ENCODE measurements around the gene MPO.

The MPO gene

DNA sequence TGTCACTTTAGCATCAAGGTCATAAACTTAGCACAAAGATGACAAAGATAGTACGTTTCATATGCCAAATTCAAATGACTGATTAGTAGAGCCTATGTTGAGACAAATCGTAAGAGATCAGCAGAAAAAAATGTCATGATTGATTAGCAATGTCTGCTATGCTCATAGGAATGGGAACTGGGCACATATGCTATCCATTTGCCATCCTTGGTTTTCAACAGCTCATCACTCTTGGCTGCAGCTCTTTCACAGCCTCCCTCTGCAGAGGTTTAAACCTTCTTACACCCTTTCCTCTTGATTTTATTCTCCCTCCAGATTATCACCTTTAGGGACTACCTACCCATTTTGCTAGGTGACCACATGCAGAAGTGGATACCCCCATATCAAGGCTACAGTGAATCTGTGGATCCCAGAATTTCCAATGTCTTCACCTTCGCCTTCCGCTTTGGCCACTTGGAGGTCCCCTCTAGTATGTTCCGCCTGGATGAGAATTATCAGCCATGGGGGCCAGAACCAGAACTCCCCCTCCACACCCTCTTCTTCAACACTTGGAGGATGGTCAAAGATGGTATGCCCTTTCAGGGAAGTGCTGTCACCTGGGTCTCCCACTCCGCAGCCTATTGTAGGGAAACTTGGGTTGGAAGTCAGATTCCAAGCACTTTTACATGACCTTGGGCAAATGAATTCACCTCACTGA, 16.2 kb downstream of the MPO start:
- DNase-seq (ENCODE audit: low read depth), result no peak

DNA sequence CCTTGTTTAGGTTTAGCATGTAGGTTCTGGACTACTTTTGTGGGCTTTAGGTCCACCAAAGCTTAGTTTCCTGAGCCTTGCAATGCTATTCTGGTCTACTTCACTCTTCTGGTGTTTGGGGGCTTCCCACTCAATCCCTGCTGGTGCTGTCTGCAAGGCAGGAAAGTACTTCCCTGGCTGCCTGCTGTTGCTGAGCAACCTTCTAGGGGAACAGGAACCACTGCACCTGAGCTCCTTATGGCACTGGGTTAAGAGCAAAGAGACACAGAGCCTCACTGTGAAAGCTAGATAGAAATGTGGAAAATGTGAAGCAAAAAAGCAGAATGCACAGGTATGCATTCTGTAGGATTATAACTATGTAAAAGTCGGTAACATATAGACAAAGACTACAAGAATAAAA, 17.0 kb downstream of the MPO start:
- DNase-seq (ENCODE audit: low read depth), result no peak

DNA sequence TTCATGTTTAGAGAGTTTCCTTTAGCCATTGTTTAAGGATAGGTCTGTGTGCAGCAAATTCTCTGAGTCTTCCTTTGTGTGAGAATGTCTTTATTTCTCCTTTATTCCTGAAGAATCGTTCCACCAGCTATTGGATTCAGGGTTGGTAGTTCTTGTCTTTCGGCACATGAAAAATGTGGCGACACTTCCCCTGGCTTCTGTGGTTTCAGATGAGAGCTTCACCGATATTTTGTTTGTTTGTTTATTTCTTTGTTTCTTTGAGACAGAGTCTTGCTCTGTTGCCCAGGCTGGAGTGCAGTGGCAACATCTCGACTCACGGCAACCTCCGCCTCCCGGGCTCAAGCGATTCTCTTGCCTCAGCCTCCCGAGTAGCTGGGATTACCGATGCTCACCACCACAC, 18.6 kb downstream of the MPO start:
- no peak for DNase-seq (ENCODE audit: low read depth)

DNA sequence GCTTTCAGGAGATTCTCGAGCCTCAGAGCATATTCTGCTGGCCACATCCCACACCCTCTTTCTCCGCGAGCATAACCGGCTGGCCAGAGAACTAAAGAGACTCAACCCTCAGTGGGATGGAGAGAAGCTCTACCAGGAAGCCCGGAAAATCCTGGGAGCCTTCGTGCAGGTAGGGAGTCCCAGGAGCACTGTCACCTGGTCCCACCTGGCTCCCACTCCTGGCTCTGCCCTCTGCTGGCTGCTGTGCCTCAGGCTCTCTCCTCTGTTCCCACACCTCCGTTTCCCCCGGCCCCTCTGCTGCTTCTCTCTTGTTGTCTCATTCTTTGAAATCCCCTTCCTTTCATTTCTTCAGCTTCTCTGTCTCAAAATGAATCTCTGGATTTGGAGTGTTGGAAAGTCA, 25.9 kb downstream of the MPO start:
- no peak for DNase-seq (ENCODE audit: low read depth)

DNA sequence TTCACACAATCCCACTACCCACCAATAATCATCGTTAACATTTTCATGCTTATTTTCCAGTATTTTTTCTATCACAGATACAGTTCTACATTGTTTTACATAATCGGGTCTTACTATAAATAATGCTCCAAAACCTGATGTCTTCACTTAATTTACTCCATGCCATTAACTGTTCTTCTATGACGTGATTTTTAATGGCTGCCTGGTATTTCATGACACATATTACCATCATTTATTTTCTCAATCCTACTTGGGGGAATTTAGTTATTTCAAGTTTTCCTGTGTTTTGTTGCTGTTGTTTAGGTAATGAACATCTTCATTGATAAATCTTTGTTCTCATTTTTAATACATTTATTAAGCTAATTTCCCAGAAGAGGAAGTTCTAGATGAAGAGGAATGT, 27.7 kb downstream of the MPO start:
- no peak for DNase-seq (ENCODE audit: low read depth)

DNA sequence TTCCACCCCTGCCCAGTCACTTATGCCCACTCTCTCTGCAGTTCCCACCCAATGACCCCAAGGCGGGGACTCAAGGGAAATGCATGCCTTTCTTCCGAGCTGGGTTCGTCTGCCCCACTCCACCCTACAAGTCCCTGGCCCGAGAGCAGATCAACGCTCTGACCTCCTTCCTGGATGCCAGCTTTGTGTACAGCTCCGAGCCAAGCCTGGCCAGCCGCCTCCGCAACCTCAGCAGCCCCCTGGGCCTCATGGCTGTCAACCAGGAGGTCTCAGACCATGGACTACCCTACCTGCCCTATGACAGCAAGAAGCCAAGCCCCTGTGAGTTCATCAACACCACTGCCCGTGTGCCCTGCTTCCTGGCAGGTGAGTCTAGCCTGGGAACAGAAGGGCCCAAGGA, 28.6 kb downstream of the MPO start:
- DNase-seq (ENCODE audit: low read depth), result no peak

DNA sequence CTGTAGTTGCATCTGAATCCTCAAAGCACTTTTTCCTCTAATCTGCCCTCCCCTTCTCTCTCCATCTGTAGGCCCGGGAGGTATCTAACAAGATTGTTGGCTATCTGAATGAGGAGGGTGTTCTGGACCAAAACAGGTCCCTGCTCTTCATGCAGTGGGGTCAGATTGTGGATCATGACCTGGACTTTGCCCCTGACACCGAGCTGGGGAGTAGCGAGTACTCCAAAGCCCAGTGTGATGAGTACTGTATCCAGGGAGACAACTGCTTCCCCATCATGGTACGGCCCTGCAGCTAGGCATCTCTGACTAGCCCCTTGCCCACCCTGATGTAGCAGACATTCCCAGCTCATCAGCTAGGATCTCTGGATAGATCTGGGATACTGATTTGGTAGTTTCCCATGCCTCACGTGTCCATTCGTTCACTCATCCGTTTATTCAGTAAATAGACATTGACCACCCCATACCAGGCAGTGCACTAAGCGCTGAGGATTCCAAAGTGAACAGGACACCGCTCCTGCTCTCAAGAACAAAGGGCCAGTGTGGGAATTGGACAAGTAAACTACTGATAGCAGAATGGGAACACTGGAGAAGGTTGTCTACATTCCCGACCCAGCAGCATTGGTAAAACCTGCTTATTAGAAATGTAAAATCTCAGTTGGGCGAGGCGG, 30.3 kb downstream of the MPO start:
- DNase-seq (ENCODE audit: low read depth), result no peak

DNA sequence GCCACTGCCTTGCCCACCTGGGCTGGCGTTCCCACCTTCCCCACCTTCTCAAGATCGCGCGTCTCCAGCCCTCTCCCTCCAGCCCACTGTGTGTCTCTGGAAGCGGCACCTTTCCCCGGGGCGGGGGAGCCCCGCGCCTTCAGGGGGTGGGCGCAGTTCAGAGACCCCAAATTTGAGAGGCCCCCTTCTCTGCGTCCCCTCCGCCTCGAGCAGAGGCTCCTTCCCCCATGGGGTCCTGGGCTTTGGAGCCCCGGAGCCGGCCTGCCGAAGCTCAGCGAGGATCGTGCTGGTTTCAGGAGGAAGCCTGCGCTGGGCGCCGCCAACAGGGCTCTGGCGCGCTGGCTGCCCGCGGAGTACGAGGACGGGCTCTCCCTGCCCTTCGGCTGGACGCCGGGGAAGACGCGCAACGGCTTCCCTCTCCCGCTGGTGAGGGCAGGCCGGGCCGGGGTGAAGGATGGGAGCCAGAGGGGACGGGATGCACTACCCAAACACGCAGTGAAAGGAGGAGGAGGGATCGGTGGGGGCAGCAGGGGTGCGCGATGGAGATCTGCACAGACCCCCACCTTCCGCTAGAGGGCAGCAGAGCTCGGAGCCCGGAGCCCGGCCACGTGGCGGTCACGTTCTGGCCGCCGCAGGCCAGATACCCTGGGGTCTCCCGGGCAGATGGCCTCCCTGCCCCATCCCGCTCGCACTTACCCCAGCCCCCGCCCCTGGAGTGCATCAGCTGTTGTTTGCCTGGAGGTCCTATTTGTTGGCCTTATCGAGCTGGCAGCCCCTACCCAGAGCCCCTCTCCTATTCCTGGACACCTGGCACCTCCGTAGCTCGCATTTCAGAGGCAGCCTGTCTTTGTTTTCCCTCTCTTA, 31.2 kb downstream of the MPO start:
- DNase-seq (ENCODE audit: low read depth), result peak; percentile 60

DNA sequence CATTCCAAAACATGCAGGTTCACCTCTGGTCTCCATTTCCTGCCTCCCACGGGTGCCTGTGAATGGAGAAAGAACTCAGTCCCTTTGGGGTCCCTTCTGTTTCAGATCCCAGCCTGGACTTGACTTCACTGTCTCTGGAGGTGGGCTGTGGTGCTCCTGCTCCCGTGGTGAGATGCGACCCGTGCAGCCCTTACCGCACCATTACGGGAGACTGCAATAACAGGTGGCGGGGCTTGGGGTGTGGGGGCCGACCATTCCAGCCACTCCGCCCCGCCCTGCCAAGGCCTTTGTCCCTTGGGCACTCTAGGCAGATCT, 31.8 kb downstream of the MPO start:
- DNase-seq (ENCODE audit: low read depth), result no peak

DNA sequence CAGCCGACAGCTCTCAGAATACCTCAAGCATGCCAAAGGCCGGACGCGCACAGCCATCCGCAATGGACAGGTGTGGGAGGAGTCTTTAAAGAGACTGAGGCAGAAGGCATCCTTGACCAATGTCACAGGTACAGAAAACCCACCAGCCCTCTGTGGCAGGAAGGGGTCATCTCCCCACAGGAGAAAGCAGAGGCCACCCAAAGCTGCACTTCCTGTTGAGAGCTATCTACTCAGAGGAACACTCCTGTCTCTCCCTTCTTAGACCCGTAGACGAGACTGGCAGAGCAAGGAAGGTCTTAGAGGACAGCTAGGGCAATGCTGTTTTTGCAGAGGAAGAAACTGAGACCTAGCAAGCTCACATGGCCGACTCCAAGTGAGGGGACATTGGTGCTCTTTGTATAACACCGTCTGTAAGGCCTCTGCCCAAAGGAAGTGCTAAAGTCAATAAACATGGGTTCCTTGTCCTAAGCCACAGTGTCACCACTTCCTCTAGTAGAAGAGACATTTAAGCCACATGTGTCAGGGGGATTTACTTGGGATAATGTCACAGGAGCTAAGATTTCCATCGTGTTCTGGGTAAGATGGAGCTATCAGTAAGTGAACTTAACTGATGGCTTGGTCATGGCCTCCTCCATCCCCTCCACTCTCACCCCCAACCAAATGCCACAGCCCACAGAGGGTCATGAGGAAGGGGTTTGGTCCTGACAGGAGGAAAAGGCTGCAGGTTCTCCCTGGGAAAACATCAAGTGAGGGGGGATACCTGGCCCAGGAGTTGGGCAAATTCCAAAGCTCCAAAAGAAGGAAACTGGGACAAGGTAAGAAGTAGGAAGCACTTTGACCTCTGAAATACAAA, 33.0 kb downstream of the MPO start:
- DNase-seq (ENCODE audit: low read depth), result no peak

DNA sequence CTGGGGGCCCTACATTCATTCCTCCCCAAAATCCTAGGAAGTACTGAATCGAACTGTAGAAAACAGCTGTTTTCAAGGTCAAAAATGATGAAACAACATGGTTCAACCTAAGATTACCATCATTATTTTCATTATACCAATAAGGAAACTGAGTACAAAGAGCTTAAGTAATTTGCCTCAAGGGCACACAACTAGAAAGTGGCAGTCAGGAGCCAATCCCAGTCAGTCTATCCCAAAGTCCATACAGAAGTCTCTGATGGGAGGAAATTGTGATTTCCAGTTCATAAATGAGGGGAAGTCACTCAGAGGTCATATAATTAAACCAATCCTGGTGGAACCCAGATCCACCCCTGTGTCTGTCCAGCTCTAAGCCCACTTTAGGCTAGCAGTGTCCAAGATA, 34.0 kb downstream of the MPO start:
- no peak for DNase-seq (ENCODE audit: low read depth)

DNA sequence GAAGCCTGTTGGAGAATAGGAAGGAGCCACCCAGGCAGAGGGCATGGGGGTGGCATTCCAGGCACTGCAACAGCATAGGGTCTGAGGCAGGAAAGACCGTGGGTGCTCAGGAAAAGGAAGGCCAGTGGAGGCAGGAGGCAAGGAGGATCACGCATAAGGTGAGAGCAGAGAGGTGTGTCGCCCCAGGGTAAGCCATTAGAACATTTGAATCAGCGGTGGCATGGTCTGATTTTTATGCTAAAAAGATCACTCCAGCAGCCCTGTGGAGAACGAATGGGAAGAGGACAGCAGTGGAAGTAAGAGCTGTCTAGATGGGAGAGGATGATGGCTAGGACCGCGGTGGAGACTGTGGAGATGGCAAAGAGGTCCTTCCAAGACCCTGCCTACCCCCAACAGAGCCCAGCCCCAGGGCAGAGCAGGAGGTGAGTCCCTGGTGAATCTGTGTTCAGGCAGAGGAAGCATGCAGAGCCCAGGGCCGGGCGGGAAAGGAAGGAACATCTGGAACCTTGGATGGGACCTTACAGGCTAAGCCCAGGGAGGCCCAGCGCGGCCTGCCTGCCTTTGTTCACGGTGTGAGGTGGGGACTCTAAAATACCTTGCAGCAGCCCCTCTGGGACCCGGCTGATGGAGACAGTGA, 34.5 kb downstream of the MPO start:
- no peak for DNase-seq (ENCODE audit: low read depth)

DNA sequence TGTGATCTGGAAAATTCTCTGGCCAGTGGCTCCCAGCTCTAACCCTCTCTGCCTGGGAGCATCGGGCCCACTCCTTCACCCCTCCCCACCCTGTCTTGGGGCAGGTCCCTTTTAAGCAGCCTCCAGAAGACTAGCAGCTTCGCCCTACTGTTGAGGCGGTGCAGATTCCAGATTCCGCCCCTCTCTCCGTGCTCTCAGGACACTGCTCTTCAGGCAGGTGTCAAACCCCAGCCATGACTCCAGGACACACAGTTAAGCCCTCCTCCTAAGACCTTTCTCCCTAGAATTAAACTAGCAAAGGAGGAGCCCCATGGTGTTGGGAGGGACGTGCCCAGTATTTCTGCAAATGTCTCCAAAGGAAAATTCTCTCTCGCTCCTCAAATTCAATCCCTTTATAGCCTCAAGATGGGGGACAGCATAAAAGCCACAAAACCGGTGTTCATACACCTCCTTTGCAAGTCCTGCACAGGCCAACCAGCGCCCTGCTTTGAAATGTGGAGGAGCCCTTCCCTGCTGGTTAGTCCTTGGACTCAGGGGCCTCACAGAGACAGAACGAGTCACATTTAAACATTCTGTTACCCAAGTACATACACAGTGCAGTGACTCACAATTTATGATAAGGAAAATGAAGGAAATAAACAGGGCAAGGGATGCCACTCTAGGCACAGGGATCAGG, 35.2 kb downstream of the MPO start:
- DNase-seq (ENCODE audit: low read depth), result peak; percentile 11

DNA sequence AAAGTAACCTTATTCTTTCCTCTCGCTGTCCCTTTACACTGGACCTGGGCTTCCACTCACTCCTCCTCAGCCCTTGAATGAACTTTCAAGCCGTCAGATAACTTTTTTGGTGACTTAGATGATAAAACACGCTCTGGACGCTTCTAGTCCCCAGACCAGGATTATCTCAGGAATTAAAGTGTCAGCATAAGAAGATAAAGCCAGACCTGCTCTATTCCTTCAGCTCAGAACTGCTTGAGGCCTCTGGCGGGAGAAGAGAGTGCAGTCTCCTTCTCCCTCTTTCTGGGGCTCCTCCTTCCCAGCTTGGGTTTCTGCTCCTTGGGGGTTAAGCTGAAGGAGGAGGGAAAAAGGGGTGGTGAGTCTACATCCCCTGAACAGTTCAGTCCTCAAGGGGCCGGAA, 35.8 kb downstream of the MPO start:
- no peak for DNase-seq (ENCODE audit: low read depth)

DNA sequence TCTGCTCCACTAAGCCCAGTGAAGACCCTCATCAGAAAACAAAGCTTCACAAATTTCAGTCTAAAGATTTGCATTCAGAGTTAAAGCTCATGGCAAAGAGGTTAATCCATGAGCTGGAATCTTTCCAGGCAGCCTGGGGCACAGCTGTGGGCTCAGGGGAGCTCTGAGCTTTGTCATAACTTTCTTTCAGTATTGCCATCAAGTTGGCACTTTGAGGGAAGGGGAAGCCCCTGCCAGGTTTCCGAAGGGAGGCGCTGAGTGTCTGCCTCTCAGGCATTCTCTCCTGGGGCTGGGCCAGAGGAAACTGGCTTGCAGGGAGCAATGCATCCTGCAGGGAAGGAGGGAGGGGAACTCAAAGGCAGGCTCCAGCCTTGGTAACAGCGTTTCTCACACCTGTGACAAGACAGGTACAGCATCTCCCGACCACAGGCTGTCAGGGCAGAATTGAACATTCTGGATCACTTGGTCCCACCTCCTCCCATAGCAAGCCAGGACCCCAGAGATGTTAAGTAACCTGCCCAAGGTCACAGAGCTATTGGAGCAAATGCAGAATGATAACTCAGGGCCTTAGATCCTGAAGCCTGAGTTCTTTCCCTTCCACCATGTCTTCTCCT, 38.5 kb downstream of the MPO start:
- no peak for DNase-seq (ENCODE audit: low read depth)

DNA sequence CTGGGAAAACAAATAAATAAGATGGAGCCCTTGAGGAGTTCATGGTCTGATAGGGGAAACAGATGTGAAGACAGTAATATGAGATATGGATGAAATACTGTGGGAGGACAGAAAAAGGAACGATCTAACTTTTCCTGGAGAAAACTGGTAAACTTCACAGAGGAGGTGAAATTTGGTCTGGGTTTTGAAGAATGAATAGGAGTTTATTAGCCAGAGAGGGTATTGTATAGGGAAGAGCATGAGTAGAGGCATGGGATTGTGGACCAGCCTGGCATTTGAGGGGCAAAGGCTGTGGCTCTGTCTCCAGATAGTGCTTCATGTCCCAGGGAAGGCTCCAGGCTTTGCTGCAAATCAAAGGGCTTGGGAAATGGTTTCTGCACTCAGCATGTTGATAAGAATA, 40.7 kb downstream of the MPO start:
- DNase-seq (ENCODE audit: low read depth), result no peak

DNA sequence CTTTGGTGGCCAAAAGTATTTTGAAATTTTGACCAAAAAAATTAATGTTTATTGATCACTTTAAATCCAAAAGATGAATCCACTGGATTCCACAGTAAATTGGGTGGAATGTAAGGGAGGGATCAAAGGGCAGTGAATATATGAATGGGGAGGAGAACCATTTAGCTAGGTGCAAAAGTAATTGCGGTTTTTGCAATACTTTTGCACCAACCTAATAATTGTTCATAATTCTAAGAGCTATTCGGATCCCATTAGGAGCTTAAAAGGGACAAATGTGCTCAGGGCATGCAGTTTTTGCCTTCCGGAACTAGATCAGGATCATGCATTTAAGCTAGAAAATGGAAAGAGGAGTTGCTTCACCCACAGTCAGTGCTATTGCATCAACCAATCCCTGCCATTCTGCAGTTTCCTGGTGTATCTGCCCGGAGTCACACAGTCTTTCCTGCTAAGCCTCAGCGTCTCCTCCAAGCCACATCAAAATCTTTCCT, 42.5 kb downstream of the MPO start, which contains the start of gene LPO:
Gene LPO (plus strand): TSS at position 438 of the 488 bp plus-strand sequence. CDS start 4,396 bp downstream, outside the sequence.
- DNase-seq (ENCODE audit: low read depth), result no peak

DNA sequence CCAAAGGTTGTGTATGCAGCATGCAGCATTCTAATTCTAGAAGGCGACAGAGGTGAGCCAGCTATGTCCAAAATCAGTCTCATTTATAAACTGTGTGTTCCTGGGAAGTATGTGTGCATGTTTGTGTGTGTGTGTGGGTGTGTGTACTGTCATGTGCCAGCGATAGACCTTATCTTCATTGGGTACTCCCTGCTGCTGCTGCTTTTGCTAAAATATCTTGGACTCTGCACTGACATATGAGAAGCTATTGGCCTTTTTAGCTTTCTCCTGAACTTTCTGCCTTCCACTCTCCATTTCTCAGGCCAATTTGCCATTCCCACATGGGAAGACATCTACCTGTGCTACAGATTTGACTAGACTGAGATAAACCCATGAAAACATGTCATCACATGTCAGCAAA, 44.3 kb downstream of the MPO start:
- no peak for DNase-seq (ENCODE audit: low read depth)

DNA sequence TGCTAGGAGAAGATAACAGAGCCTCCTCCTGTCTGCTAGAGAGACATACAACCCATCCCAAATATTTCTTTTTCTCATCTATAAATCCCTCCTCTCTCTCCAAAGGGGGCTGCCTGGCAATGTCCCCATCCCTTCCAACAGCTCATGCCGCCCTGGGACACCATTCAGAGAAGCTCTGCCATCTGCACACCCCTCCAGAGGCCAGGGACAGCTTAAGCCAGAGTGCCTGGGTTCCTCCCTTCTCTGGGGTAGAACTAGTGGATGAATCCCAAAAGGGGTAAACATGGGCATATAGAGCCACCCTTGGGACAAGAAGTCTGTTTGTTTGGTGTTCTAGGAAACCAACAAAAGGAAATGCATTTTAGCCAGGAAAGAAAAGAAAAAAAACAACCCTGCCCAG, 44.9 kb downstream of the MPO start:
- DNase-seq (ENCODE audit: low read depth), result no peak

DNA sequence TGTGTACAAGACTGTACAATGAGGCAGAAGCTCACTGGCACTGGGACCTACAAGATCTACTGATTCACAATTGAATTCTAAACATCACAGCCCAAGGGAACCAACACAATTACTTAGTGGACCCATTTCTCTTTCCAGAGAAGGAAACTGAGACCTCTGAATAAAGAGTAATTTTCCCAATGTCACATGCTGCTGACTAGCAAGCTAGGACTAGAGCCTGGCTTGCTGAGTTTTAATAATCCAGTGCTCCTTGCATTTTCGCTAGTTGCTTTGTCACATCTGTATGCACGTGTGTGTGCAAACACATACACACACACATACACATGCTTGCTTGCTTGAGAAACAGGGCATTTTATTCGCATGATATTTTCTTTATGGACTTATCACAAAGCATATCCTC, 46.2 kb downstream of the MPO start:
- DNase-seq (ENCODE audit: low read depth), result no peak

DNA sequence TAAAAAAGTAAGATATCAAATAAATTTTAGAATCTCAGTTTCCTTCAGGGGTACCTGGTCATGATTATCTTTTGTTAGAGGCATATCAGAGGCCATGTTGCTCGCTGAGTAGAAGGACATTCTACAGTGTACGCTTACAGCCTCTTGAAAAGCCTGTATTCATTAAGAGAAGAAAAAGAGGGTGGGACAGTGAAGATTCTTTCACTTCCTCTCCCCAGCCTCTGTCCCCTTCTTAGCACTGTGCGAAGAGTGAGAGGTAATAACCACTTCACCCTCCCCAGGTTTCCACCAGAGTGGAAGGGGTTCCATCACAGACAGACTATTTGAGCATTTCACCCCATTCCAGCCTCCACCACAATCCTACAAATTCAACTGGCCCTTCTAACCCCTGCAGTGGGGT, 47.2 kb downstream of the MPO start:
- DNase-seq (ENCODE audit: low read depth), result no peak
